Left lung (tissue), 10 donors: ENCODE measurements around the gene MANBA. TPM values are rescaled to one million over a fixed set of nuclear protein-coding genes. Genes with fewer than 3 reads are reported as not detected.
A peak's percentile ranks its signal among the peaks of the same experiment; 100 is the strongest.

Experiments used
- ATAC-seq: fragments of 200-7000 bp; cut with Tn5 transposase; one replicate; pipeline ENCODE4 v1.9.1; 2020; ENCODE audit warnings: moderate library complexity
- DNase-seq, 4 donors: peaks; one replicate each; pipeline ENCODE4 v3.0.0-alpha.2; 2013 to 2020
- H3K27ac ChIP-seq, 2 donors: fragments of 200-600 bp; sonication (generic) in 1 of 2; one replicate each; pipeline versions ENCODE4 v1.5.0 to v1.8.0; 2020 to 2021
- H3K27me3 ChIP-seq, 2 donors: fragments of 200-600 bp; sonication (generic) in 1 of 2; one replicate each; pipeline versions ENCODE4 v1.5.0 to v1.8.0; 2020 to 2021
- H3K36me3 ChIP-seq, 2 donors: fragments of 200-600 bp; sonication (generic) in 1 of 2; one replicate each; pipeline versions ENCODE4 v1.5.0 to v1.8.0; 2020 to 2021
- H3K4me1 ChIP-seq, 2 donors: fragments of 200-600 bp; one replicate each; pipeline ENCODE4 v1.8.0; 2021
- H3K4me3 ChIP-seq, 2 donors: fragments of 200-600 bp; sonication (generic) in 1 of 2; one replicate each; pipeline versions ENCODE4 v1.5.0 to v1.8.0; 2020 to 2021; ENCODE audit warnings: mild to moderate bottlenecking in 1 of 2
- H3K9me3 ChIP-seq, 2 donors: fragments of 200-600 bp; sonication (generic) in 1 of 2; one replicate each; pipeline versions ENCODE4 v1.5.0 to v1.8.0; 2020 to 2021
- intact Hi-C, 2 donors: fragments of 100-400 bp; cut with DNase I; formaldehyde crosslinking; loops; one replicate each; pipeline versions ENCODE4 v1.11.2 to v1.14.2; 2022
- polyA plus RNA-seq, 6 donors: library from polyadenylated mRNA; unstranded; fragments of 120-200 nt; gene quantifications; one replicate each; pipeline ENCODE4 v1.2.1, GENCODE V29; 2013; ENCODE audit not compliant: insufficient read length in 6 of 6
- total RNA-seq, 2 donors: library from RNA; stranded (reverse); fragmentation: NEBNext Ultra II Directional; extraction: Animal tissue kit (Norgen Biotek cat#: 25700); gene quantifications; one replicate each; pipeline ENCODE4 v1.2.1, GENCODE V29; 2021
- TF ChIP-seq, protein P1 (sequence below), 2 donors: fragments of 200-600 bp; sonication (generic) in 1 of 2; IDR thresholded peaks; one replicate each; pipeline versions ENCODE4 v1.5.0 to v1.8.0; 2021; ENCODE audit warnings: antibody characterized with exemption in 2 of 2
- donor health status: DM: no; HTN: yes; CAD: no.
- donor health status: DM: no; HTN: no; CAD: no.

The MANBA gene
- total and polyA plus RNA-seq, 8 donors: 31.3 to 57.0 (median 36.4) TPM

DNA sequence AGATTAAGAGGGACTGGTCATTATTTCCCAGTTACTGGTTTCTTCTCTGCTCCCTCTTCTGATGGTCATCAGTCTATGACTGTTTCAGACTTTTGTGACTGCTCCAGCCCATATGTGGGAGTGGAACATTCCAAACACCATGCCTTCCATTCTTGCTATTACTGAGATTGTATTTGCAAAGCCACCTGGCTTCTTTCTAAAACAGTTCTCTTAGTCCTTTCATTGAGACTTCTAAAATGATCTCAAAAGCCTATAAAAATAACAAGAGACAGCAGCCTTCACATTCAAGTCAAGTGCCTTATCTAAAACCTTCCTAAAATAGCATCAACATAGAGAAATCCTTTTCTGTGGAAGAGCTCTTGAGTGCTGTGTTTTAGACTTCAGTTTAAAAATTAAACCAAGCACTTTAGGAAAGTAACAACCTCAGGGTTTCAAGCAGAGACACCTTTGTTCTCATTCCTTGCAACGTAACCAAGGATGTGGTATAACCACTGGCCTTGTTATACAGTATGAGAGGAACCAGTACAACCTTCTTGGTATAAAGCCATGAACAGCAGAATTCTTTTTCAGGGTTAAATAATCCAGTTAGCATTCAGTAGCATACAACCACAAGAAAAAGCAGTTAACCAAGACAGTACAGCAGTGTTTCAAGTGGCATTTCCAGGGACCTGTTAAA lies 162.5 kb downstream of the MANBA start:
- intact Hi-C loops: no loop called here
- TF ChIP-seq, protein P1, sequence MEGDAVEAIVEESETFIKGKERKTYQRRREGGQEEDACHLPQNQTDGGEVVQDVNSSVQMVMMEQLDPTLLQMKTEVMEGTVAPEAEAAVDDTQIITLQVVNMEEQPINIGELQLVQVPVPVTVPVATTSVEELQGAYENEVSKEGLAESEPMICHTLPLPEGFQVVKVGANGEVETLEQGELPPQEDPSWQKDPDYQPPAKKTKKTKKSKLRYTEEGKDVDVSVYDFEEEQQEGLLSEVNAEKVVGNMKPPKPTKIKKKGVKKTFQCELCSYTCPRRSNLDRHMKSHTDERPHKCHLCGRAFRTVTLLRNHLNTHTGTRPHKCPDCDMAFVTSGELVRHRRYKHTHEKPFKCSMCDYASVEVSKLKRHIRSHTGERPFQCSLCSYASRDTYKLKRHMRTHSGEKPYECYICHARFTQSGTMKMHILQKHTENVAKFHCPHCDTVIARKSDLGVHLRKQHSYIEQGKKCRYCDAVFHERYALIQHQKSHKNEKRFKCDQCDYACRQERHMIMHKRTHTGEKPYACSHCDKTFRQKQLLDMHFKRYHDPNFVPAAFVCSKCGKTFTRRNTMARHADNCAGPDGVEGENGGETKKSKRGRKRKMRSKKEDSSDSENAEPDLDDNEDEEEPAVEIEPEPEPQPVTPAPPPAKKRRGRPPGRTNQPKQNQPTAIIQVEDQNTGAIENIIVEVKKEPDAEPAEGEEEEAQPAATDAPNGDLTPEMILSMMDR (IDR thresholded peaks at IDR 0.05): no peak
- Histone ChIP-seq H3K4me1 (peaks cover 0 to 4% of the 10 kb centered on the region in 2 donors), H3K27me3 (no peaks in the 10 kb centered on the region), H3K36me3 (peaks cover 0 to 100% of the 10 kb centered on the region in 2 donors), H3K27ac (peak overlapping the region; percentile 34 to 41), H3K9me3 (no peaks in the 10 kb centered on the region), H3K4me3 (no peak overlapping the region)
- ATAC-seq: peak; percentile 91
- DNase-seq: no peak

DNA sequence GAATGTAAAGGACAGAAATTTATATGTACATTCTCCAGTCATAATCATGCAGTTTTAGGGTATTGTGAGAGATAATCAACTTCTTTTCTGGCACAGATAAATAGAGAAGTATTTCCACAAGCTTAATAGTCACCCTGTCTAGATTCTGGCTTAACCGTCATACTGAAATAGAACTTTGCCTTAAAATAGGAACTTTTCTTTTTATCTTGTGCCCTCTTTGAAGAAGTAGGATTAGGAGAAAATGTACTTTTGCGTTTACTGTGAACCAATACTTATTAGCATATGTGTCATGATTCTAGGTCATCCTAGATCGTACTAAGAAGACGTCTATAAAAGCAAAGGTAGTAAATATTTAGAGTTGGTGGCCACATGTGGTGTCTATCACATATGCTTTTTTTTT lies 164.2 kb downstream of the MANBA start:
- no peak overlapping the region for H3K4me3 ChIP-seq
- no peaks in the 10 kb centered on the region for H3K27me3 ChIP-seq
- no peak overlapping the region for H3K27ac ChIP-seq
- DNase-seq (no peak), ATAC-seq (no peak)
- H3K4me1 ChIP-seq: peaks cover 0 to 4% of the 10 kb centered on the region in 2 donors
- TF ChIP-seq, protein P1 (IDR thresholded peaks at IDR 0.05): no peak
- peaks cover 0 to 97% of the 10 kb centered on the region in 2 donors for H3K36me3 ChIP-seq
- H3K9me3 ChIP-seq: no peaks in the 10 kb centered on the region
- intact Hi-C loops: no loop called here

DNA sequence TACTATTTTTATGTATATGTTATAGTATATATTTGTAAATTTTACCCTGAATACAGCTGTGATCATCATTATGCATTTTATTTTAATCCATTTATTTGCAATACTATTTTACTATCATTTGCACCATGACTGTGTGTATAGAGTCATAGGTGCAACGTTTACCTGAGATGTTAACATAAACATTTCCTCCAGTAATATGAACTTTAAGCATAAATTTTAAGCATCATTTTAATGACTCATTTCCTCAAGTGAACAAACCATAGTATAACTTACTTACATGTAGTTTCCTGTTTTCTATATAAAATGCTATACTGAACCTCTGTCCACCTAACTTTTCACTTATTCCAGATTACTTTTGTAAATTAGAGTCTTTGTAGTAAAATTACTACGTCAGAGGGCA lies 166.8 kb downstream of the MANBA start:
- TF ChIP-seq, protein P1 (IDR thresholded peaks at IDR 0.05): no peak
- Histone ChIP-seq H3K36me3 (peaks cover 0 to 97% of the 10 kb centered on the region in 2 donors), H3K9me3 (no peaks in the 10 kb centered on the region), H3K27ac (no peak overlapping the region), H3K4me3 (no peak overlapping the region), H3K27me3 (no peaks in the 10 kb centered on the region), H3K4me1 (peaks cover 0 to 4% of the 10 kb centered on the region in 2 donors)
- DNase-seq (no peak), ATAC-seq (no peak)
- intact Hi-C loops: no loop called here

DNA sequence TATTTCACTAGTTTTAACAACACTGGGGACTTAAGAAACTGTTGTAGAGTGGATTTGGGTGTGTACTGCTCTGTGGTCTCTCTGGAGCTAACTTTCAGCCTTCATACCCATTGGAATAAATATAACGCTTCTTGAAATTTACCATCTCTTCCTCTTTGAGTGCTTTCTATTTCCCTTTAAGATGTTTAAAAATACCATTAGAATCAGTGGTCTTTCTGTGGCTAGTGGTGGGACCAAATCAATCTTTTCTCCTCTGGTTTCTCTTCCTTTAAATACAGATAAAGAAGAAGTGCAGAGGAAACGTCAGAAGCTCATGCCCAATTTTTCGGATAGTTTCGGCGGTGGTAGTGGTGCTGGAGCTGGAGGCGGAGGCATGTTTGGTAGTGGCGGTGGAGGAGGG lies 167.6 kb downstream of the MANBA start:
- Histone ChIP-seq H3K27ac (no peak overlapping the region), H3K36me3 (peaks cover 0 to 97% of the 10 kb centered on the region in 2 donors), H3K9me3 (no peaks in the 10 kb centered on the region), H3K4me1 (no peaks in the 10 kb centered on the region), H3K27me3 (no peaks in the 10 kb centered on the region), H3K4me3 (no peak overlapping the region)
- intact Hi-C loops: no loop called here
- DNase-seq (no peak), ATAC-seq (no peak)
- TF ChIP-seq, protein P1 (IDR thresholded peaks at IDR 0.05): no peak

DNA sequence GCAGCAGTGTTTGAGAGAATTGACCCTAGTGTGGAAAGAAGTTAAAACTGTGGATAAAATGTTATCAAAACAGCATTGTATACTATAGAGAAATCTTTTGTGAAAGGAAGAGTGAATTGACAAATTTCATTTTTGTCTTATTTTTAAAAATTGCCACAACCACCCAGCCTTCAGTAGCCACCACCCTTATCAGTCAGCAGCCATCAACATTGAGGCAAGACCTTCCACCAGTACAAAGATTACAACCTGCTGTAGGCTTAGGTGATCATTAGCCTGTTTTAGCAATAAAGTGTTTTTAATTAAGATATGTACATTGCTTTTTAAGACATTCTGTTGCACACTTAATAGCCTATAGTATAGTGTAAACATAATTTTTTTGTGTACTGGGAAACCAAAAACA lies 168.5 kb downstream of the MANBA start:
- ATAC-seq (no peak), DNase-seq (no peak)
- H3K27me3 ChIP-seq: no peaks in the 10 kb centered on the region
- H3K9me3 ChIP-seq: no peaks in the 10 kb centered on the region
- H3K4me3 ChIP-seq: no peak overlapping the region
- H3K4me1 ChIP-seq: no peaks in the 10 kb centered on the region
- H3K36me3 ChIP-seq: peaks cover 0 to 97% of the 10 kb centered on the region in 2 donors
- intact Hi-C loops: no loop called here
- TF ChIP-seq, protein P1 (IDR thresholded peaks at IDR 0.05): no peak
- H3K27ac ChIP-seq: no peak overlapping the region
